Body of pancreas (tissue), 4 donors: ENCODE data around the gene SPATA17.

Experiments
- CTCF ChIP-seq, 7 experiments: fragments of 450-650 bp in 4 of 7; fragments of 200-600 bp in 3 of 7; sonication (generic) in 3 of 7; IDR thresholded peaks; one replicate each; pipeline ENCODE4 v1.5.1; 2016 to 2019; ENCODE audit warnings: antibody characterized with exemption in 7 of 7
- POLR2A ChIP-seq, 3 donors: fragments of 450-650 bp; IDR thresholded peaks; one replicate each; pipeline ENCODE4 v1.6.1; 2016; ENCODE audit warnings: antibody characterized with exemption in 3 of 3, mild to moderate bottlenecking in 2 of 3

- TF ChIP-seq CTCF (IDR thresholded peaks at IDR 0.05) = no peak
- TF ChIP-seq POLR2A (IDR thresholded peaks at IDR 0.05) = no peak
Measured at GRCh38 chr1:217626321-217626720, 4.8 kb upstream of the SPATA17 start.
